Prostate gland (tissue), 2 donors: ENCODE results near the gene CBX6.

Experiments used
- CTCF ChIP-seq, 4 experiments: fragments of 200-600 bp in 2 of 4; fragments of 450-650 bp in 2 of 4; sonication (generic) in 2 of 4; IDR thresholded peaks; 1 replicate in 3 of 4; 2 replicates in 1 of 4; pipeline ENCODE4 v1.5.1; 2016 to 2019; ENCODE audit warnings: antibody characterized with exemption in 4 of 4, mild to moderate bottlenecking in 2 of 4, moderate library complexity in 2 of 4
- POLR2A ChIP-seq: fragments of 450-650 bp; IDR thresholded peaks from one replicate; pipeline ENCODE4 v1.6.1; 2016; ENCODE audit warnings: antibody characterized with exemption, mild to moderate bottlenecking

DNA sequence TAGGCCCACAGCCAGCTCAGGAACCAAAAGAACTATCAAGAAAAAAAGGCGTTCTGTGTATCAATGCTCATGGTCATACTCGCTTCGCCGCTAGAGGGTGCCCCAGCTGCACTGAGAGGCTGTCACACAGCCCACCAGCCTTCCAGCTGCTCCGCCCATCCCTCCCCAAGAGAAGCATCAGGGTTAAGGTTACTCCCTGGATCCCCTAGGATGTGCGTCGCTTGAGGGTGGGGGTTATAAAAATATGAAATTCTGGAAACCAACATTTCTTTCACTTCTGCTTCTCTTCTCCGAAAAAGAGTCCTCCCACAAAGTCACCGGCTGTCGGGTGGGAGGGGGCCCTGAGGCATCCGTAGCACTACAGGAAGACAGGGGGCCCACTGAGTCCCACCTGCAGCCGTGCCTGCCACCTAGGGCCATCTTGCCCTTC, 1.7 kb downstream of the CBX6 start:
- peak; percentile 80 to 89 (median 85) for TF ChIP-seq CTCF (IDR thresholded peaks at IDR 0.05)
- TF ChIP-seq POLR2A = no peak
